ENCODE data around the gene PPFIBP1. TPM values are rescaled to one million over a fixed set of nuclear protein-coding genes. Genes with fewer than 3 reads are reported as not detected.
A peak's percentile ranks its signal among the peaks of the same experiment; 100 is the strongest.
"Not testable (repeated sequence)": the region's sequence is repeated elsewhere in the genome, so short reads cannot be mapped to it uniquely, and the experiment has no call there.

The PPFIBP1 gene
- total RNA-seq, 1 donor from 2014 or later, result 102 TPM

GRCh38 chr12:27651201-27651600 is 127.2 kb downstream of the PPFIBP1 start:
- H3K27me3 Mint-ChIP-seq (ENCODE audit: low read depth), result no peaks in the 10 kb centered on the region
- H3K36me3 Mint-ChIP-seq, result peaks cover 21% of the 10 kb centered on the region
- no peak overlapping the region for H3K27ac Mint-ChIP-seq
- no peak for DNase-seq (ENCODE audit: low spot score in 2 of 2, unreplicated experiment in 2 of 2)
- no peaks in the 10 kb centered on the region for H3K9me3 Mint-ChIP-seq
- TF ChIP-seq, protein P1, sequence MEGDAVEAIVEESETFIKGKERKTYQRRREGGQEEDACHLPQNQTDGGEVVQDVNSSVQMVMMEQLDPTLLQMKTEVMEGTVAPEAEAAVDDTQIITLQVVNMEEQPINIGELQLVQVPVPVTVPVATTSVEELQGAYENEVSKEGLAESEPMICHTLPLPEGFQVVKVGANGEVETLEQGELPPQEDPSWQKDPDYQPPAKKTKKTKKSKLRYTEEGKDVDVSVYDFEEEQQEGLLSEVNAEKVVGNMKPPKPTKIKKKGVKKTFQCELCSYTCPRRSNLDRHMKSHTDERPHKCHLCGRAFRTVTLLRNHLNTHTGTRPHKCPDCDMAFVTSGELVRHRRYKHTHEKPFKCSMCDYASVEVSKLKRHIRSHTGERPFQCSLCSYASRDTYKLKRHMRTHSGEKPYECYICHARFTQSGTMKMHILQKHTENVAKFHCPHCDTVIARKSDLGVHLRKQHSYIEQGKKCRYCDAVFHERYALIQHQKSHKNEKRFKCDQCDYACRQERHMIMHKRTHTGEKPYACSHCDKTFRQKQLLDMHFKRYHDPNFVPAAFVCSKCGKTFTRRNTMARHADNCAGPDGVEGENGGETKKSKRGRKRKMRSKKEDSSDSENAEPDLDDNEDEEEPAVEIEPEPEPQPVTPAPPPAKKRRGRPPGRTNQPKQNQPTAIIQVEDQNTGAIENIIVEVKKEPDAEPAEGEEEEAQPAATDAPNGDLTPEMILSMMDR (IDR thresholded peaks at IDR 0.05; ENCODE audit: unreplicated experiment), result no peak
- H3K4me1 Mint-ChIP-seq, result peaks cover 6% of the 10 kb centered on the region
- no peak overlapping the region for H3K4me3 Mint-ChIP-seq

GRCh38 chr12:27652174-27652763 is 128.3 kb downstream of the PPFIBP1 start:
- no peaks in the 10 kb centered on the region for H3K9me3 Mint-ChIP-seq
- no peak overlapping the region for H3K4me3 Mint-ChIP-seq
- TF ChIP-seq, protein P1 (IDR thresholded peaks at IDR 0.05; ENCODE audit: unreplicated experiment), result peak; percentile 88
- peak overlapping the region; percentile 81 for H3K27ac Mint-ChIP-seq
- H3K4me1 Mint-ChIP-seq, result peaks cover 6% of the 10 kb centered on the region
- DNase-seq (ENCODE audit: low spot score in 2 of 2, unreplicated experiment in 2 of 2), result peak in 1 of 2 experiments; percentile 59
- H3K27me3 Mint-ChIP-seq (ENCODE audit: low read depth), result no peaks in the 10 kb centered on the region
- peaks cover 23% of the 10 kb centered on the region for H3K36me3 Mint-ChIP-seq

DNA sequence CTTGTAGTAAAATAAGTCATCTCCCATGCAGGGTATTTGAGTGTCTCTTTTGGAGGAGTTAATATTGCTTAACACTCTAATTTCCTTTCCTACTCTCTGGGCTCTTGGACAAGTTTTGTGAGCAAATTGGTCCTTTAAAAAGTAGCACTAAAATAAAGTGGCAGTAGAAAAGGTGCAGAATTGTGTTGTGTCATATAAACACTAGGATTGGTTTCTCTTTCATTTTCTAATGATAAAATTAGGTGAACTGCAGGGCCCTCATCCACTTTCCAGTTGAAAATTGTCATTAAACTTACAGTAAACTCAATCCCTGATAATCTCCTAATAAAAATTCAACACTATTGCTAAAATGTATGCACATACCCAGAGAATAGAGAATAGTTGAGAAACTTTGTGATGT is 129.7 kb downstream of the PPFIBP1 start:
- H3K9me3 Mint-ChIP-seq, result no peaks in the 10 kb centered on the region
- peaks cover 16% of the 10 kb centered on the region for H3K36me3 Mint-ChIP-seq
- no peak overlapping the region for H3K4me3 Mint-ChIP-seq
- TF ChIP-seq, protein P1 (IDR thresholded peaks at IDR 0.05; ENCODE audit: unreplicated experiment), result no peak
- DNase-seq (ENCODE audit: low spot score in 2 of 2, unreplicated experiment in 2 of 2), result no peak
- H3K27me3 Mint-ChIP-seq (ENCODE audit: low read depth), result no peaks in the 10 kb centered on the region
- H3K4me1 Mint-ChIP-seq, result peaks cover 6% of the 10 kb centered on the region
- no peak overlapping the region for H3K27ac Mint-ChIP-seq

GRCh38 chr12:27655476-27655875 is 131.5 kb downstream of the PPFIBP1 start:
- DNase-seq (ENCODE audit: low spot score in 2 of 2, unreplicated experiment in 2 of 2); H3K4me1 Mint-ChIP-seq; H3K9me3 Mint-ChIP-seq; H3K27me3 Mint-ChIP-seq (ENCODE audit: low read depth); H3K4me3 Mint-ChIP-seq; H3K27ac Mint-ChIP-seq: not testable (repeated sequence)
- peaks cover 21% of the 10 kb centered on the region for H3K36me3 Mint-ChIP-seq

- Mint-ChIP-seq H3K4me3 (no peak overlapping the region), H3K36me3 (peaks cover 26% of the 10 kb centered on the region)
Measured at GRCh38 chr12:27657296-27657695, 133.3 kb downstream of the PPFIBP1 start.

DNA sequence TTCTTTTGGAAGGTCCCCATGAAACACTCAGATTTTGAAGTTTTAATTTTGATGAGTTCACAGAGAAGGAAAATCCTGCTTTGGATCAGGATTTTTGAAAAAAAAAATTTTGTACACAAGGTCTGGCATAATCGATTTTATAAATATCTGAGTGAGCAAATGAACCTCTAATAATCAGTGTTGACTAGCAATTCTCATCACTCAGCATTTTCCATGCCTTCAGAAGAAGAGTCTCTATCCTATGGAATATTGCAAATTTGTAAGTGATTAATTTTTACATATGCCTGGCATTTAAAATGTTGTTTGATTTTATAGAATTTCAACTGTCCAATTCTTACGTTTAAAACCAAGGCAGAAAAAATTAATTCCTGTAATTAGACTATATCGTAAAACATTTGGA is 141.7 kb downstream of the PPFIBP1 start:
- Mint-ChIP-seq H3K27me3 (ENCODE audit: low read depth) (no peaks in the 10 kb centered on the region), H3K27ac (no peak overlapping the region), H3K4me3 (no peak overlapping the region), H3K36me3 (peaks cover 51% of the 10 kb centered on the region), H3K9me3 (no peaks in the 10 kb centered on the region), H3K4me1 (peaks cover 6% of the 10 kb centered on the region)
- TF ChIP-seq, protein P1 (IDR thresholded peaks at IDR 0.05; ENCODE audit: unreplicated experiment), result no peak
- no peak for DNase-seq (ENCODE audit: low spot score in 2 of 2, unreplicated experiment in 2 of 2)

More at GRCh38 chr12:27657296-27657695, 133.3 kb downstream of the PPFIBP1 start:
- peaks cover 8% of the 10 kb centered on the region for H3K4me1 Mint-ChIP-seq
- no peaks in the 10 kb centered on the region for H3K27me3 Mint-ChIP-seq (ENCODE audit: low read depth)
- no peak for DNase-seq (ENCODE audit: low spot score in 2 of 2, unreplicated experiment in 2 of 2)
- H3K9me3 Mint-ChIP-seq, result no peaks in the 10 kb centered on the region
- TF ChIP-seq, protein P1 (IDR thresholded peaks at IDR 0.05; ENCODE audit: unreplicated experiment), result no peak
- H3K27ac Mint-ChIP-seq, result no peak overlapping the region
